ENCODE measurements around the gene PSMF1.
"Not testable (repeated sequence)": the region's sequence is repeated elsewhere in the genome, so short reads cannot be mapped to it uniquely, and the experiment has no call there.

PSMF1 gene

GRCh38 chr20:1216527-1217427 lies 98.4 kb downstream of the PSMF1 start:
- DNase-seq: not testable (repeated sequence)
